ENCODE results near the gene FAF2. TPM values are rescaled to one million over a fixed set of nuclear protein-coding genes. Genes with fewer than 3 reads are reported as not detected.

The FAF2 gene
- total RNA-seq, 2 experiments from 2014 or later = 41.7 to 42.9 TPM

DNA sequence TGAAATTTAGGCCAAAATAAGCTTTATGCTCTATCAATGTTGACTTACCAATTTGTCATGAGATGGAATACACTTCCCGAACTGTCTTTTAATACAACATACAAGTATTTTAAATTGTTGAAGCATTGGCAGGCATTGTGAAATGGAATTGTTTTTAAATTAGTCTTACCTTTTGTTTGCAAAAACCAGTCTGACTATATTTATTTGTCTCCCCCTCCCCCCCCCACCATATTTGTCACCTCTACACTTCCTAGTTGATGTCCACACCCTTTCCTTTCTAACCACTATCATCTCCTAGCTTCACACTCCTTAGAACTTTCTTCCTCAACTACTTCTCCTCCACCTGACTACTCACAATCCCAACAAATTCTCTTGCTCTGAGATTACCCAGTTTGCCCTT, 40.9 kb downstream of the FAF2 start:
- ChIA-PET POLR2A (no interaction called here), CTCF (no interaction called here)

DNA sequence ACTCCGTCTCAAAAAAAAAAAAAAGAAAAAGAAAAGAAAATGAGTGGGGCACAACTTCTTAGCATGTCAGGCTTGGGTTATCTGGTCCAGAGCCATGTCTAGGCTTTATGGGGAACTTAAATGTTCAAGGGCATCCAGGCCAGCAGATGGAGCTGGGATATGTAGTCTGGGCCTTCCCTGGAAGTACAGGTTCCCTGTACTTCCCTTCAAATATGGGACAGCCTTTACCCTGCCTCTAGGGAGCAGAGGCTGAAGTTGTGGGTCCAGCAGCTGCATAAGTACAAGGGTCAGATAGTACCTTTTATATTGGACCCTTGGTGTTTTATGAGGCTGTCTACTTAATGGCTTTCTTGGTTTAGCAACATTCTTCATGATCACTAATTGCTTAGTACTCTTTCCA, 42.1 kb downstream of the FAF2 start:
- CTCF ChIA-PET = interaction anchor here (0.7 kb wide), 1 partner anchor 76 kb away, joined by 4 read pairs; no protein-coding TSS in a partner anchor

DNA sequence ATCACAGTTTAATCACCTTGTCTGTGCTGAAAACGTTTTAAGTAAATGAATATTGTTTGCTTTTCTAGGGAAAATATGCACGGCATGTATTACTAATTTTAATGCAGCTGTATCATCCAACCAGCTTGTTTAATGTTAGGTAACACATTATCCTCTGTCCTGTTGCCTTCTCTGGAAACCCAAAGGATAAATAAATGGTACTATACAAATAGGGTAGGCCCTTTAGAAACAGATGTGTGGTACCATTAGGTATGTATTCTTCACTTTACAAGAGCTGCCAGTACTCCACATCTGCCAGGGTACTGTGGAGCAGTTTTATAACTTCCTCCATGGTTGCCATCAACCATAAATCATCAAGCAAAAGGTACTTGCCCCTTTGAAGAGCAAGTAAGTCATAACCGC, 42.9 kb downstream of the FAF2 start:
- POLR2A ChIA-PET = no interaction called here
- CTCF ChIA-PET = no interaction called here

More for the DNA sequence above, 42.1 kb downstream of the FAF2 start:
- POLR2A ChIA-PET = no interaction called here

DNA sequence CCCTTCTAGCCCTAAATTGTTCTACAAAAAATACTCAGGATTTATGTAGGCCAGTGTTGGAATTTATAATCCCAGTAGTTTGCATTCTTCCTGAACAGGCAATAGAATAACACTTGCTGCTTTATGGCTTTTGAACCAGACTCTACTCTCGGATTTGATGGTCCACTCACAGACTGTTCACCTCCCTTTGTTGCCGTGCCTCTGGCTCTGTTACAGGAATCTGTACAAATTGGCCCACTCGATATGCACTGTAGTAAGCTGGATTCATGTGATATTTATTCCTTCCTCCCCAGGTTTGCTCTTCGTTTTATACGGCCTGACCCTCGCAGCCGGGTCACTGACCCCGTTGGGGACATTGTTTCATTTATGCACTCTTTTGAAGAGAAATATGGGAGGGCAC, 43.7 kb downstream of the FAF2 start:
- POLR2A ChIA-PET = no interaction called here
- CTCF ChIA-PET = no interaction called here

DNA sequence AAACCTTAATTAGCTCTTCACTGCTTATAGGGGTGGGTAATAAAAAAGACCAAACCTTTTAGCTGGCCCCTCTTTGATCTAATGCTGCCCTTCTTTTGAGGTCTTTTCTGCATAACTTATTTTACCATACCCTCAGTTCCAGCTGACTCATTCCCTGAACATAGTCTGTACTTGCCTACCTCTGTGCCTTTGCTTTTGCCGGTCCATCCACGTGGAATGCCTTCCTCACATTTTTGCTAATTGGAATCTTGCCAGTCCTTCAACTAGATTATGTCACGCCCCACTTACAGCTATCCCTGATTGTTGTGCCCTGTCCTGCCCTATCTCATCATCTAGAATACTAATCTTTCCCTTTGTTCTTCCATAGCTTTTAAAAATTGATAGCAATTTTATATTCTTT, 44.2 kb downstream of the FAF2 start:
- POLR2A ChIA-PET = no interaction called here
- CTCF ChIA-PET = no interaction called here

DNA sequence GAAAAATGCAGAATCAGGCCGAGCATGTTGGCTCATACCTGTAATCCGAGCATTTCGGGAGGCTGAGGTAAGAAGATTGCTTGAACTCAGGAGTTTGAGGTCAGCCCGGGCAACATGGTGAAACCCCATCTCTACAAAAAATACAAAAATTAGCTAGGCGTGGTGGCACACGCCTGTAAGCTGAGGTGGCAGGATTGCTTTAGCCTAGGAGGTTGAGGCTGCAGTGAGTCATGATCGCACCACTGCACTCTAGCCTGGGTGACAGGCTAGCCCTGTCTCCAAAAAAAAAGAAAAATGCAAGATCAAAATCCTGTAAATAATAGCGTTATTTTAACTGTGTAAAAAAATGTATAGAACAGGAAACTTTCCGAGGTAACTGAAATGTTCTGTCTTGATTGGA, 49.7 kb downstream of the FAF2 start:
- ChIA-PET CTCF (no interaction called here), POLR2A (no interaction called here)

DNA sequence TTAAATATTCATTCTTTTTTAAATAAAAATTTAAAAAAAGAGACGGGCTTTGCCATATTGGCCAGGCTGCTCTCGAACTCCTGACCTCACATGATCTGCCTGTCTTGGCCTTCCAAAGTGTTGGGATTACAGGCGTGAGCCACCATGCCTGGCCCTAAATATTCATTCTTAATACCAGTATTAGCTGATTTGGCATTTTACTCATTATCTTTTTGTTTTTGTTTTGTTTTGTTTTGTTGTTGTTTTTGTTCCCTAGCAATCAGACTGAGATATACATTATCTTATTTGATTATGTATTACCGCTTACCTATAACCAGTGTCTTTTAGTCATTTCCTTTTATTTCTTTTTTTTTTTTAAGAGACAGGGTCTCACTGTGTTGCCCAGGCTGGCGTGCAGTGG, 51.1 kb downstream of the FAF2 start:
- POLR2A ChIA-PET = no interaction called here
- CTCF ChIA-PET = interaction anchor here (0.8 to 1.0 kb wide), 2 partner anchors 52 to 85 kb away, joined by 3 to 4 read pairs; no protein-coding TSS in a partner anchor

DNA sequence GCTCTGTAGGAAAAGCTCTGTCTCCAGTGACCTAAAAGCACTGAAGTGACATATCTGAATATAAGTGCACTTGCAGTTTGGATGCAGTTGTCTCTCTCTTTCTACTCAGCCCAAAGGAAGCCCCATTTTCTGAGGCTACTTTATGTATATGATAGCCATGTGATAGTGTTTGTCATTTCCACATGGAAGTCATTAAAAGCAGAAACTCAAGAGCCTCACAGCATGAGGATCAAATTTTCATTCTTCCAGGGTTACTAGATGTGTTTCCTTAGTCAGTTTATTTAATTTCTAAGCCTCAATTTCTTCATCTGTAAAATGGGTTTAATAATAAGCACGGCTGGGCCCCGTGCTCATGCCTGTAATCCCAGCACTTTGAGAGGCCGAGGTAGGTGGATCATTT, 52.3 kb downstream of the FAF2 start:
- CTCF ChIA-PET = interaction anchor here (1.0 kb wide), 1 partner anchor 86 kb away, joined by 3 read pairs; no protein-coding TSS in a partner anchor
- POLR2A ChIA-PET = no interaction called here

DNA sequence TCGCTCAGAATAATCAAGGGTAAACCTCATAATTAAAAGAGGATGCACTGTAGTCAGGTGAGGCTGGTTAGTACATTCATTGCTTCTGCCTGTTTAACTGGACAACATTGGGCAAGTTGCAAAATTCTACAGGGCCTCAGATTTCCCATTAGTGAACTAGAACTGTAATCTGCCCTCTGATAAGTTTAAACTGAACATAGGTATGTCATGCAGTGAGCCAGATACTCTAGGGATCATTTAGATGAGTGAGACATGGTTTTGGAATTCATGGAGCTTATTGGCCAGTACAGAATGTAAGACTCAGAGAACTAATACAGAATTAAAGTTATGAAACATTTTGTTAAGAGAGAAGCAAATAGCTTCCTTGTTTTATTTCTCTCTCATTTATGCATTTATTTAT, 53.1 kb downstream of the FAF2 start:
- CTCF ChIA-PET = no interaction called here
- POLR2A ChIA-PET = no interaction called here

DNA sequence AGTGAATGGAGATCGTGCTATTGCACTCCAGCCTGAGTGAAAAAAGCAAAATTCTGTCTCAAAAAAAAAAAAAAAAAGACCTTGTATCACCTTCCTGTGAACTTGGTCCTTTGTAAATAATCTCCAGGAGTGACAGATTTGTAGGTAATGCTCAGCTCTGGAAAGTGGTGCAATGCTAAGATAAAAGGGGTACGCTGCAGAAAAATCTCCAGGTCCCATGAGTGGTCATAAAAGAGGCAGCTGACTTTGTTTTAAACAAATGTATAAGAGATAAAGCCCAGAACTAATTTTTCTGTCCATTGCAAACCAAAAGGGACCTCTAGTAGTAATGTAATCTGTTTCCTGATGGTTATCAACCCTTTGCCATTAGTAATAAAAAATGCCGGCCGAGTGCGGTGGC, 55.3 kb downstream of the FAF2 start:
- ChIA-PET CTCF (no interaction called here), POLR2A (no interaction called here)

DNA sequence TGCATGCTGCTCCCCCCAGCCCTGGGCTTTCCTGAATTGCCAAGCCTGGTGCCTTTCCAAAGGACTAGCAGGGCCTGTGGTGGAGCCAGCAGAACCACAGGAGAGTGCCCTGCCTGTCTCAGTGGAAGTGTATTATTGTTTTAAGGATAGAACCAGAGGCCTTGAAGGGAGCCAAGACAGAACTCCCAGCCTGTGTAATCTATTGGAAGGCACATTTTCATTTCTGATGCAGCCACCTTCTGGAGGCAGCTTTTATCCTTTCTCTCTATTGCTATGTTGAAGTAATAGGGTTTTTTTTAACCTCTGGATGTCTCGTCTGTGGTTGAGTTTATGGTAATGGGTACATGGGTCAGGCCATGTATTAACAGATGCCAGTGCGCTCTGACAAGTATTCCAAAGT, 59.7 kb downstream of the FAF2 start:
- CTCF ChIA-PET = interaction anchor here (0.9 kb wide), 1 partner anchor 60 kb away, joined by 3 read pairs; the partner anchor contains the start of gene FAF2
- POLR2A ChIA-PET = no interaction called here

DNA sequence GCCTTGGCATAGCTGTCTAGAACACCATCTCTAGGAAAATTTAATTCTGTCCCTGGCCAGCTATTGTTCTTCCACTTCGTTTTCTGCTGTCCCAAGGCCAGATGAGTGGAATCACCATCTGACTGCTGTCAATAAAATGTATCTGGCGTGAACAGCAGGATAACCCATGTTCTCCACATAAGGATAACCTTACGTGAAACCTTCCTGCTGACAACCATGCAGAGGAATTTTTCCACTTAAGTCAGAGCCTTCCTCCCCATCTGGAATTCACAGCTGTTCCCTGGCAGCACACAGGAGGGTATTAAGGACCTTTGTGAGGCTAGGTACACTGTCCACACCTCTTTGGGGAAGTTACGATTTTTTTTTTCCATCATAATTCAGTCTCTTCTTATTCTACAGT, 60.4 kb downstream of the FAF2 start:
- ChIA-PET POLR2A (no interaction called here), CTCF (interaction anchor here (0.9 kb wide), 1 partner anchor 60 kb away, joined by 3 read pairs; the partner anchor contains the start of gene FAF2)

DNA sequence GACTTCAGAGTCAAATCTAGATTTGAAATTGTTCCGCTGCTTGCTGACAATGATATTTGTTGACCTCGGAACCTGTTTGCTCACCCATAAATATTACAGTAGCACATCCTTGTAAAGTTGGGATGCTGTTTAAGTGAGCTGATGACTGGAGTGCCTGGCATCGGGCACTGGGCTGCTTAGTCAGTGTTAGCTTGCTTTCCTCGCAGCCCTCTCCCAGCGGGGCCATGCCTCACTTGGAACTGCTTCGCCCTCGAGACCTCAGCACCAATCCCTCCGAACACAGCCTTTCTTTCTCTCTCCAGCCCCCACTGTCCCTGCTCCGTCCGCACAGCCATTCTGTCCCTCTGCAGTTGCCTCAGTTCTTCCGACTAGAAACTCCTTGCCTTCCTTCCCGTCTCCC, 65.6 kb downstream of the FAF2 start:
- ChIA-PET POLR2A (no interaction called here), CTCF (interaction anchor here (0.6 kb wide), 1 partner anchor 59 kb away, joined by 3 read pairs; no protein-coding TSS in a partner anchor)

DNA sequence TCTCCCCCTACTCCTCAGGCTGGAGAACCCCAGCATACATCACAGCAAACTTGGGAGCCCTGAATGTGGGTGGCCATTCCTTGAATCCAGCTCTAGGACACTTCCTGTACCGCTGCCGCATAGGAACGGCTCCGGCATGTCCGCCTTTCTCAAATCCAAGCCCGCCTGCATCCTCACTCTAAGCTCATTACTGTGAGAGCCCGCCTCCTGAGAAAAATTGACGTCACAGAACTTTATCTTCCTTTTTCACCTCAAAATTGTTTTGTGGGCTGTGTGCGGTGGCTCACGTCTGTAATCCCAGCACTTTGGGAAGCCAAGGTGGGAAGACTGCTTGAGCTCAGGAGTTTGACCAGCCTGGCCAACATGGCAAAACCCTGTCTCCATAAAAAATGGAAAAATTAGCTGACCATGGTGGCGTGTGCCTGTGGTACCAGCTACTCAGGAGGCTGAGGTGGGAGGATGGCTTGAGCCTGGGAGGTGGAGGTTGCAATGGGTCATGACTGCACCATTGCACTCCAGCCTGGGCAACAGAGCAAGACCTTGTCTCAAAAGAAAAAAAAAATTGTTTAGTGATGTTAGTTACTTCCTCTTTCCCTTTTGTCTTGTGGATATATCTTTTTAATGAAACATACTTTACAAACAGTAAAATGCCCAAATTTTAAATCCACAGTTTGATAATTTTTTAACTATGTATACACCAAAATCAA, 66.2 kb downstream of the FAF2 start:
- ChIA-PET CTCF (interaction anchor here (0.6 kb wide), 1 partner anchor 60 kb away, joined by 3 read pairs; no protein-coding TSS in a partner anchor), POLR2A (no interaction called here)

DNA sequence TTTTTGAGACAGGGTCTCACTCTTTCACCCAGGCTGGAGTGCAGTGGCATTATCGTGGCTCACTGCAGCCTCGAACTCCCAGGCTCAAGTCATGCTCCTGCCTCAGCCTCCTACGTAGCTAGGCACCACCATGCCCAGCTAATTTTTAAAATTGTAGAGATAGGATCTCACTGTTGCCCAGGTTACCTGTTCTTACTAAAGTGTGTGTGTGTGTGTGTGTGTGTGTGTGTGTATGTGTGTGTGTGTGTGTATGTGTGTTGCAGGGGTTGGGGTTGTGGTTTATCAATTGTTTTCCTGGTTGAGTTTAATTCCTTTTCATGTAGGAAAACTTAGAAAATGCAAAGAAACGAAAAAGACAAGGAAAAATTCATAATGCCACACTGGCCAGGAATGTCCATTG, 67.2 kb downstream of the FAF2 start:
- CTCF ChIA-PET = no interaction called here
- POLR2A ChIA-PET = no interaction called here

DNA sequence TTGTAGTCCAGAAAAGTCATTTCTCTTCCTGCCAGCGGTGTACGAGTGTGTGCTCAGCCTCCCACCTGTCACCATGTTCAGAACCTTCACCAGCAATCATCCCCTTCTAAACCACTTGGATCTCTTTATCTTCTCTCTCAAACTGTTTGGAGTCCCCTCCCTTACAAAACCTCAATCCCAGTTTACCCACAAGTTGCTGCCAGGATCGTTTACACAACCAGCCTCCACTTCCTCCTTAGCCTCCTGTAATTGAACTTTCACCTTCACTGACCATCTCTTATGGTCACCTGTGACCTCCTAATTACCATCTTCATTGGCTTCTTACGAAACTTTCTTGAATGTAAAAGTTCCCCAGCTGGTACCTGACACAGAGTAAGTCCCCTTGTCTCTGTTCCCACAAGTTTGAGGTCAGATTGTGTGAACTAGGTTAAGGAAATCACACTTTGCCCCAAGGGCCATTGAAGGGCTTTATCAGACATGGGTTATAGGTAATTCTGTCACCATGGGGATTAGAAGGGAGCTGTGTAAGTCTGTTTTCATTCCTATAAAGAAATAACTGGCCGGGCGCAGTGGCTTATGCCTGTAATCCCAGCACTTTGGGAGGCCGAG, 69.0 kb downstream of the FAF2 start:
- CTCF ChIA-PET = no interaction called here
- POLR2A ChIA-PET = no interaction called here

DNA sequence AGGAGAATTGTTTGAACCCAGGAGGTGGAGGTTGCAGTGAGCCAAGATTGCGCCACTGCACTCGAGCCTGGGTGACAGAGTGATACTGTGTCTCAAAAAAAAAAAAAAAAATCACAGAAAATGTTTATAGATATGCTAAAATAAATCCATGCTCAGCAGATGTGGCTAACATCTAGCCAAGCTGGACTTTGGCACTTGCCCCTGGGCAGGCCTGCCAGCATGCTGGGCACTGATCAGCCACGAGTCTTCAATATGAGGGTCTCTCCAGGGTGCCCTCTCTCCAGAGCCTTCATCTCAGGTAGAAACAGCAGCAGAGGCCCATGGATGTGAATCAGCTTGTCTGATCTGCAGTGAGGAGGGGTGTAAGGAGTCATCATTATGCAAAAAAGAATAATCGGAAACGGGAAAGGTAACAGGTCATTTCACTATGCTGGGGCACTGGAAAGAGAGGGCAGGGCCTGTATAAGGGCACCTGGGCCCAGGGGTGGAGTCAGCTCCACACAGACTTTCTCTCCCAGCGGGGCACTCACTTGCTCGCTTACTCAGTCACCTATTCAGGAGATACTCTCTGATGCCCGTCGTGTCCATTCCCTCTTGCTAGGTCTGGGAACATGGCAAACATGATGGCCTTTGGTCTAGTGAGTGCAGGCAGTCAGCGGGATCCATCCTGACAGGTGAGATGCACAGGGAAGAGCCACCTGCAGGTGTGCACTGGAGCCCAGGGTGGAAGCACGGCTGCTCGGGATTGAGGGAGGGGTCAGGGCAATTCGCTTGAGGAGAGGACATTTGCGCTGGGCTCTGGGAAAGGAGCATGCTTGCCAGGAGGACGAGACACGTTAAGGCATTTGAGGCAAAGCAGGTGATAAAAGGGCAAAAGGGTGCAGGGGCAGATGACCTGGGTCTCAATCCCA, 71.9 kb downstream of the FAF2 start:
- CTCF ChIA-PET = no interaction called here
- POLR2A ChIA-PET = no interaction called here

DNA sequence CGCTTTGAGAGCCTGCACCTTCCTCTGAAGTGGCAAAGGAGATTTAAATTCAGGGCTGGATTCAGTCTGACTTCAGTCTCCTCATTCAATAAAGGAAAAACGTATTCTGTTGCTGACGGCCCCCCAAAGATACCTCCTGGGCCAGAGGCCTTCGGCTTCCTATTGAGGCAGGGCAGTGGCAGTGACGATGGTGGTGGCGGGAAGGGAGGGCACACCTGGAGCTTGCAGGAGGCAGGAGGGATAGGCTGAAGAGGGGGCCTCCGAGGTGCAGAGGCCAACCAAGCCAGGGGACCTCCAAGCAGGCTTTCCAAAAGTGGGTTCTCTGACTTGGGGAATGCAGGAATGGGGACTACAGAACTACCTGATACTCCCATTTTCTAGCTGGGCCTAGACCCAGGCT, 73.1 kb downstream of the FAF2 start:
- CTCF ChIA-PET = no interaction called here
- POLR2A ChIA-PET = no interaction called here

DNA sequence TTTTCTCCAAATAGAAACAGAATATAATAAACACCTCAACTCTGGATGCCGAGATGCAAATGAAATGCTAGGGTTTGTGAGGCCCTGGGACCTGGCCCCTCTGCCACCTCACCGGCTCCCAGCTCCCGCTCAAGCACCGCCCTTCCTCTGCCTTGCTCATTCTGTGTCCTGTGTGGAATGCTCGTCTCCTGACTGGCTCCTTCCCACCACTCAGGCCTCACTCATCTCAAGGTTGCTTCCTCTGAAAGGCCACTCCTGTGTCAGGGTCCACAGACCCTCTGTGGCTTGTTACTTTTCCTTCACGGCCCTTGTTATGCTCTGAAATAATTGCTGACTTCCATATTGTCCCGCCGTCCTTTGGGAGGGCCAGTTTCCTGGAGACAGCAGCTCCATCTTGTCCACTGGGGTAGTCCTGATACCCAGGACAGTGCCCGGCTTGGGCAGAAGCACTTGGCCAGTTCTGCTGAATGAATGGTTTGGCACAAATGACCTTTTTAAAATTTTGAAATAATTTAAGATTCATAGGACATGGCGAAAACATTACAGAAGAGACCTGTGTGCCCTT, 73.6 kb downstream of the FAF2 start:
- ChIA-PET POLR2A (no interaction called here), CTCF (no interaction called here)

DNA sequence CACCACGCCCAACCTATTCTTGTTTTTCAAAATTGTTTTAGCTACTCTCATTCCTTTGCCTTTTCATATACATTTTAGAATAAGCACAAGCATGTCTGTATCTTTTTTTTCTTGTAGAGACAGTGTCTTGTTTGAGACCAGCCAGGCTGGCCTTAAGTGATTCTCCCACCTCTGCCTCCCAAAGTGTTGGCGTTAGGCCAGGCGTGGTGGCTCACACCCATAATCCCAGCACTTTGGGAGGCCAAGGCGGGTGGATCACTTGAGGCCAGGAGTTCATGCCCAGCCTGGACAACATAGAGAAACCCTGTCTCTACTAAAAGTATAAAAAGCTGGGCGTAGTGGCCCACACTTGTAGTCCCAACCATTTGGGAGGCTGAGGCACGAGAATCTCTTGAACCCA, 76.0 kb downstream of the FAF2 start:
- POLR2A ChIA-PET = no interaction called here

More for the DNA sequence above, 76.0 kb downstream of the FAF2 start:
- CTCF ChIA-PET = no interaction called here
